Left renal pelvis (tissue), 4 donors: Measurements from ENCODE around the gene ARRDC3. TPM values are rescaled to one million over a fixed set of nuclear protein-coding genes. Genes with fewer than 3 reads are reported as not detected.
"Not testable (repeated sequence)": the region's sequence is repeated elsewhere in the genome, so short reads cannot be mapped to it uniquely, and the experiment has no call there.

Experiments
- DNase-seq, 4 donors: peaks; one replicate each; pipeline ENCODE4 v3.0.0-alpha.2; 2013; ENCODE audit warnings: low read depth in 4 of 4, low spot score in 3 of 4
- polyA plus RNA-seq, 4 donors: library from polyadenylated mRNA; unstranded; fragments of 120-200 nt; gene quantifications; one replicate each; pipeline ENCODE4 v1.2.1, GENCODE V29; 2013; ENCODE audit not compliant: insufficient read length in 4 of 4

ARRDC3 gene
- polyA plus RNA-seq, 4 donors = 78.5 to 198 (median 144) TPM

DNA sequence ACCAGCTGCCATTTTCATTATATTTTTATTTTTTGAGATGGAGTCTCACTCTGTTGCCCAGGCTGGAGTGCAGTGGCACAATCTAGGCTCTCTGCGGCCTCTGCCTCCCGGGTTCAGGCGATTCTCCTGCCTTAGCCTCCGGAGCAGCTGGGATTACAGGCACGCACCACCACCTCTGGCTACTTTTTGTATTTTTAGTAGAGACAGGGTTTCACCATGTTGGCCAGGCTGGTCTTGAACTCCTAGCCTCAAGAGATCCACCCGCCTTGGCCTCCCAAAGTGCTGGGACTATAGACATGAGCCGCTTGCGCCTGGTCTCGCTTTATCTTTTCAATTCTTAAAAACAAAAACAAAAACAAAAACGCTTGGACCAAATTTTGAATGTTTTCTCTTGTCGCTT lies 2.5 kb upstream of the ARRDC3 start:
- DNase-seq = not testable (repeated sequence)

DNA sequence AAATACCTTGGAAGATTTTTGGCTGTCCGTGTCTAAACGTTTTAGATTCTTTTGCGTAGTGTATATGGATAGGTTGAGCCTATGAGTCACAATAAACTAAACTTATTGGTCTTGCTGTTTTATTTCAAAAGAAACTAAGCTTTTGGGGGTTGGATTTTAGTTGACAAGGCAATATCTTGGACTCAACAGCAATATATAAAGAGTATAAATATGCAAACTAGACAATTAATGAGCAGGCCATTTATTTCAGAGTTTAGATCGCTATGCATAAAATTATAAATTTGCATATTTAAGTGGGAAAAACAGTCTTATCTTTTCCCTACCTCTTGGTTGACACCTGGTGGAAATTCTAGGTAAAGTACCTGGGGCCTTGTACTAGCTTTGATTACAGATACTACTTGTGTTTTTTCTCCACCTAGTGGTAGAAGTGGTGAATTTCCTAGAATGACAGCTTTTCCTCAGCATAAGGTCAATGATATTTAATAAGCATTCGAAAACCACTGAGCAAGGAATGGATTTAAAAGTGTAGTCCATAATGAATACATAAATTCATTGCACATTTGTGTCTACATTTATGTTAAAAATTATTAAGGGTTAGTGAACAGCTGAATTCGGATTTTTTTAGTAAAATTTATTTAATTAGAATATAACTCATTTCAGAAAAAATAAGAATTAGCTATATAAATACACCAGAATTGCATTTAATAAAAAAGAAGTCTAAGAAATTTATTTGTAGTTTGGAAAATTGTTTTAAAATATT lies 1.7 kb upstream of the ARRDC3 start:
- peak; percentile 73 to 85 (median 84) for DNase-seq

DNA sequence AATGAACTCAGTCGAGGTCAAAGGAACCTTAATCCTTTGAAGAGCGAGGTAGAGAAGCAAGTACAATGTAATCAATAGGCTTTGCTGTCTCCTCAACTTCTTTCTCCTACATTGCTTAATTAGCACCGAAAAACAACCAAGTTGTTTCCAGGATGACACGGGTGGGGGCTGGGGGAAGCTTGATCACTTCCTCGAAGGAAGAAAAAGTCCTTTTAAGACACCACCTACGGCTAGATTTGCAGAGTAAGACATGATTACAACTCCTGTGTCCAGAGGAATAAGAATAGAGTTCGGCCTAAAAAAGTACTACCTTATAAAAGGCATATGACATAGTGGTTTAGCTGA lies 811 bp upstream of the ARRDC3 start:
- DNase-seq = peak in 1 of 4 donors; percentile 46

DNA sequence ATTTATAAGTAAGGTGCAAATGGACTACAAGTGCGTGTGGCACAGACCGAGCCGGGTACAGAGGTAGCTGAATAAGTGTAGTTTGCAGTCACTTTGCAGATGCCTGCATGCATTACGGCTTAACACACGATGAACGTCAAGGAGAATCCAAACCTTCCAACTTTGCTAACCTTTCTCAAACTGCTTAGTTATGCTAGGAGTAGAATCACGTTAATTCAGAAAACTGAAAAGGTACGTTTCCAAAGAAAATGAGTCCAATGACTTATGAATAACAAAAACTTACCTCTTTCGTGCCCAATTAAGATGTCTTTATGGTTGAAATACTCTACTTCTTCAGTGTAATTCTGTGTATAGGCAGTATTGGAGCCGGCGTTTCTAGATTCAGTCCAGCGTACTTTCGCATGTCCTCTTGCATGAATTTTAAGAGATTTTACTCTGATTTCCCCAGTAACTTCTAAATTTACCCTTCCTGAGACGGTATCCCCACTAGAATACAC lies 539 bp downstream of the ARRDC3 start:
- DNase-seq = peak in 2 of 4 donors; percentile 29 to 59

DNA sequence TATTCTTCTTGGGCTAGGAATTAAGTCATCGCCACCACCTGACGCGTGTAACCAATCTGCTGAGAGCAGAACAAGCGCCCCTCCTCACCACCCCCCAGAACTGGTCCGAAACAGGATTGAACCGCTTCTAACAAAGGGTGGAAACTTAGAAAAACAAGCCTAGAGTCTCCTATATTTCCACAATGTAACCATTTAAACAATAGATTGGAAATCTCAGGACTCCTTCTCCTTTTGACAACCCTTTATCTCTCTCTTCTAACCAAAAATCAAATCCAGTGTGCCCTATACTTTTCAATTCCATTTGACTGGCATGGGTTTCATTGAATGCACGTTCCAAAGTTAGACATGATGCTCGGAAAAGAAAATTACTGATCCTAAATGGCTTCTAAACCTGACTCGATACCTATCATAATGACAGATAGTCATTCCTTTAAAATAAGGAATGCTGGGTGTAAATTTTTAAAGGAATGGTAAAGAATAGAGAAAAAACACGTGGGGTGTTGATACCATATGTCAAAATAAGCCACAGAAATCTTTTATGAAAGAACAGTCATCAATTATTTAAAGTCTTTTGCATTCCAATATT lies 1.2 kb downstream of the ARRDC3 start:
- DNase-seq = peak; percentile 85 to 93 (median 90)

DNA sequence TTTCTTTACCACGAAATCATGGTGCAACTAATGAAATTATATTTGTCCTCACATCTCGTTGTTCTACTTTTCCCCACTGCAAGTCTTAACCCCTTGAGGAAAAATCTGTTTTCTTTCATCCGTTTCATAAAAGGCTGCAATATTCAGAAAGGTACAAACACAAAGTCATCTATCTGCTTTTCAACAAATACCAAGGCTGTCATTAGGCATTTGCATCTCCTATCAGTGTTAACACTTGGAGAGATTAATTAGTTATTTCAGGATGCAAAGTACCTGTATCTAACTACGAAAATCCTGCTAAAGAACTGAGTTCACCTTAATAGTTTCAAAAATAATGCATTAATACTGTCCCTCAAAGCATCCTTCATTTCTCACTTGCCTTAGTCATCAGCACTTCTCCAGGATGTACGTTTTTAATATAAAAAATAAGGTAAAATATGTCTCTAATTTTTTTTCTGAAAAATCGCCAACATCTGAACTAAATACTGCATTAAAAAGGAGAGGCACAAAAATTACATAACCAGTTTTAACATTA lies 1.8 kb downstream of the ARRDC3 start:
- no peak for DNase-seq

DNA sequence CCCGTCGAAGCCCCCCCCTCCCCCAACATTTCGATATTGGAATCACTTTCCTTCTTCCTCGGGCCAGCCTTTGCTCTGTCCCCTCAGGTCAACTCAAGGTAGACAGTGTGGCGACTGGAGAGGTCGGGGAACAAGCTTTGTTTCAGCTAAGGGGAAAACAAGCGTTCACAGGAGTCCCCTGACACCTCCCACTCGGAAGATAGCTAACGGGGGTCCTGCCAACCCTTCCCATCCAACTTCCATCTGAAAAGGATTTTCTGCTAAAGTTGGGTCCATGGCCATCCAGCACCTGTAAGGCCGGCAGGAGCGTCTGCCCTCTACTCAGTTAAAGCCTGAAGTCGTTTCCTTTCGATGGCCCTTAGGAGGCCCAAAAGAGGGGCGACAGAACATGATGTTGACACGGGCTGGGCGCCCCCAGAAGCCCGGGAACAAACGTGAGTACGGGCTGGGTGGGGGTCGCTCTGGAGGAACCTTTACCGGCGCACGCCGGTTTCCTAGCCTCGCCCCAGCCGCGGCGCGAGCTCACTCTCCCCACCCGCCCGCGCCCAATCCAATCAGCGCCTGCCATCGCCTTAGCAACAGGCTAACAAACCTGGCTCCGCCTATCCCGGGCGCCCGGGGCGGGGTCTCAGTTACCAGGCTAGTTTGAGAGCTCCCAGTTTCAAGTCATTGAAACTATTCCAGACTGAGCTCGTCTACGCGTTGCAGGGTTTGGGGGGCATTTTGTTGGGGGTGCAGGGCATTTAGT lies 2.5 kb downstream of the ARRDC3 start:
- peak; percentile 93 to 97 (median 96) for DNase-seq

DNA sequence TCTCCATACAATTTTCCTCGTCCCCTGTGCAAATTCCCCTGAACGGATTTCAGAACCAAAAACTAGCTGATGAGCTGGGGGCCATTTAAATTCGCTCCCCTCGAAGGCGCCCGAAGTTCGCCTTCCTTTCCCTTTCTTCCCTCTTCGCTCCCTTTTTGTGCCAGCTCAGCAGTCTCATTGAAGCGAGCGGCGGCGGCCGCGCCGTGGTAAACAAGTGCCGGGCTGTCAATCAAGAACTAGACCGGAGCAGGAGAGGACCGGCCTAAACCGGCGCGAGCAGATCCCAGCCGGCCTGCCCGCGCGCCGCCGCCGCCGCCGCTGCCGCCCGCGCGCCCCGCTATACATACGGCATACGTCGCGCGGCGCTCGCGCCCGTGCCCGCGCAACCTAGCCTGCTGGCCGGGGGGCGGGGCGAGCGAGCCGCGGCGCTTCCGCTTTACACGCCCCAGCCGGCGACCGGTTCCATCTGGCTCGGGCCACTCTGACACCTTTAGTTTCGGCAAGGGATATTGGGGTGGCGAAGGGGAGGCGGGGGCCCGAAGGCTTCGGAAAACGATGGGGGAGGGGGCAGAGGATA lies 3.1 kb downstream of the ARRDC3 start:
- peak; percentile 89 to 90 (median 90) for DNase-seq

DNA sequence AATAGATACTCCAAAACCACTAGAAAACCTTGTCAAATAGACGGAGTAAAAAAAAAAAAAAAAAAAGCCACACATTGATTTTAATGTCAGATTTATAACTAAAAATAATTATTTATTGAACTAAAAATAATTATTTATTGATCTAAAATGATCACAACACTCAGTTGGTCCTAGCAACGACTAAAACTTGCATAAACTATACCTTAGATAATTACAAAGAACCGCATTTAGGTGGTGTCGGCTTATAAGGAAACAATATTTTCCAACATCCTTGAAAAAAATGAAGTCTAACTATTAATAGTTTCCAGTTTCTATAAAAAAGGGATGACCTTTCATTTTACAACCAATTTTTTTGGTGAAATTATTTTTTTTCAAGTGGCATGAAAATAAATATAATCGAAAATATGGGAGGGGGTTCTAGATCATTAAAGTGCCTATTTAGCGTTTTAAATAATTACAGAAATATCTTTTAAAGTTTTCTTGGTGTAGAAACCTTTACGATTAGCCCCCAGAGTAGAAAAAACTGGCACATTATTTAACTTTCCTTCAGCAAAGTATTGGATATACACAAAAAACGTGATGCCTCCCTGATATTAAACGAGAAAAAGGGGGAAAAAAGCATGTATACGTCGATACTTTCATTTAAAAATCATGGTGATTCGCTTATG lies 3.7 kb downstream of the ARRDC3 start:
- DNase-seq = no peak

DNA sequence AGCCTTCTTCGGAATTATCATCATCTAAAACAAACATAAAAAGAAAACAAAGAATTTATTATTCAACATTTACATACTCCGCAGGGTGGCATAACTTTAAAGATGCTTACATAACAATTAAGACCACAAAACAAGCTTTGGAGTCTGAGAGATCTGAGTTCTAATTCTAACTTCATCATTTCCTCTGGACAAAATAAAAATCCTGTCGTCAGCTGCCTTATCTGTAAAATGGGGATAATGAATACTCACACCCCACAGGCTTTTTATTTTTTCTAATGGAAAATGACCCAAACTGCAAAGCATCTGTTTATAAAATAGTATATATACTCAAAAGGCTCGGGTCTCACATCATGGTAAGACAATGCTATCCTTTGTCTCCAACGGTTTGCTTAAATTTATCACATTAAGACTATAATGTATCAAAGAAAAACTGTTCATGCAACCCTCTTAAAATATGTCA lies 4.3 kb downstream of the ARRDC3 start:
- DNase-seq = peak in 1 of 4 donors; percentile 10

DNA sequence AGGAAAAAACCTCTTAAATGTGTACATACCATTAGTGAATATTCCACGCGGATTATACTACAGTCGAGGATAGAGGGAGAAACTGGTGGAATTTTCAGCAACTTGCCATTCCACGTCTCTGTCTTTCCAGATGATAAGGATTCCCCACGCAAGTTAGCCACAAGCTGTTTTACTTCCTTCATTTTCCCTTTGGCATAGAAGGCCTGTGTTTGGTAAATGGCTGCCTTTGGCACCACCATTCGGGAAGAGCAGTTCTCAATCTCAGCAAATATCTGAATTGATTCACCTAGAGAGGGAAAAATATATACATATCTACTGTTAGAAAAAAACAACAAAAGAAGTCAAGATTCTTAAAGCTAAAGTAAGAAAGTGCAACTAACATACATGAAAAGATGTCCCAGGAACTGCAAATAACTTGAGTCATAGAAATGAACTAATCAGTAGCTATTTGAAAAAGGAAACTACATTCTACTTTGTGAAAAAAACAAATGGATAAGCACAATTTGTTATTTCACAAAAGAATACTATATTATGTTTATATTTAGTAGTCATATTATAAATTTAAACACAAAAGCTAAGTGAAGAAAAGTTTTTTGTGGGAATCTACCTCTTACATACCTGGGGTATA lies 8.1 kb downstream of the ARRDC3 start:
- DNase-seq = no peak

DNA sequence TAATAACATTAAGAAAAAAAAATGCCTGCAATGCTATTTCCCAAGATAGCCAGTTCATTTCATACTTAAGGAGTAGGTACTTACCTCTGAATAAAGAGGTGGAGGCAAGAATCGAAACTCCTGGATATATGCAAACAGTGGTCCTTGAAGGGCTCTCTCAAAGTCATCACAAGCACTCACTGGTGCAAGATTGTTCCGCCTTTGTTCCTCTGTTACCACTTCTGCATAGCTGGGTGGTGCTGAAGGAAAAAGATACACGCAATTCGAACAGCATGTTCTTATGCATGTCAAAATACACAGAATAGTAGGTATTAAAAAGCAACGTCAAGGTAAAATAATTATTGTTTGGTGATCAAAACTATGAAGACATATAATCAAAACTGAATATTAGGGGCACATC lies 9.5 kb downstream of the ARRDC3 start:
- no peak for DNase-seq

DNA sequence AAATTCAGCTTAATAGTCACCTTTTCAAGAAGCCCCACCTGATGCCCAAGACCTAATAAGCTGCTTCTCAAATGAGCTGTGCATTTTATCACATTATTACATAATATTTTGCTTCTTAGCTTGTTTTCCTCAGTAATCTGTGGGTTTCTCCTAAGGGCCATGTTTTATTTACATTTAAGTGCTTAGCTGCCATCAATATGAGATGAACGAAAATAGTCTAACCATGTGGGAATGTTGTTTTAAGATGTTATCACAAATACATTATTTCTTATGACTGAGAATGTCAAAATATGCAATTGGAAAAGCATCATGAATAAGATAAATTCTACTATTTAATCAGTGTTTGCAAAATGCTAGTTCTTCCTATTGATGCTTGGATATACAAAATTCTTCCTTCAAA lies 10.1 kb downstream of the ARRDC3 start:
- no peak for DNase-seq

DNA sequence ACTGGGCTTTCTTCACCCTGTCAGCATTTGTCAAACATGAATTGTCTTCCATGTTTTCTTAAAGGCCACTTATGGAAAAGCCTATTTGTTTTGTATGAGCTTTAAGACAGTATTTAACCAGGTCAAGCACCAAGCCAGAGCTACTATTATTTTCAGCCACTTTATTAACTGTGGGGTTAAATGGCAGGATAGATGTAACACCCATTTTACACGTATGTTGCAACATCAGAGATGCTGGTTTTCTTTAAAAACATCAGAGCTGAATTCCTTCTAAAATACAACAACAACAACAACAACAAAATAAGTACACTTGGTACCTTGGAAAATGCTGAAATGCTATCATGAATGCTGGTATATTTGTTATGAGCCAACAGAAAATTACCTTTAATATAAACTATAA lies 13.6 kb downstream of the ARRDC3 start:
- no peak for DNase-seq

DNA sequence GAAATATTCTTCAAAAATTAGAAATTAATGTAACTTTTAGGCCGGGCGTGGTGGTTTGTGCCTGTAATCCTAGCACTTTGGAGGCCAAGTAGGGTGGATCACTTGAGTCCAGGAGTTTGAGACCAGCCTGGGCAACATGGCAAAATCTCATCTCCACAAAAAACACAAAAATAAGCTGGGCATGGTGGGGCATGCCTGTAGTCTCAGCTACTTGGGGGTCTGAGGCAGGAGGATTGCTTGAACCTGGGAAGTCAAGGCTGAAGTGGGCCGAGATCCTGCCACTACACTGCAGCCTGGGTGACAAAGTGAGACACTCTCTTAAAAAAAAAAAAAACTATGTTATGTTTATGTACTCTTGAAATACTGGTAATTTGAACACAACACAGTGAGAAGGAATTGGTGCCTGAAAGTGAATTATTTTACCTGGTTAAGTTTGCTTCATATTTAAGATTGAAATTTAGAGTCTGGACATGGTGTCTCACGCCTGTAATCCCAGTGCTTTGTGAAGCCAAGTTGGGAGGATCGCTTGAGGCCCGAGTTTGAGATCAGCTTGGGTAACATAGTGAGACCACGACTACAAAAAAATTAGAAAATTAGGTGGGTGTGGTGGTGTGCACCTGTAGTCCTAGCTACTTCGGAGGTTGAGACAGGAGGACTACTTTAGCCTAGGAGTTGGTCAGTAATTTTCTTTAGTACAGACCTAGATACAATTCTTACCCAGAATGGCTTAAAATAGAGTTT lies 15.0 kb downstream of the ARRDC3 start:
- DNase-seq = no peak

DNA sequence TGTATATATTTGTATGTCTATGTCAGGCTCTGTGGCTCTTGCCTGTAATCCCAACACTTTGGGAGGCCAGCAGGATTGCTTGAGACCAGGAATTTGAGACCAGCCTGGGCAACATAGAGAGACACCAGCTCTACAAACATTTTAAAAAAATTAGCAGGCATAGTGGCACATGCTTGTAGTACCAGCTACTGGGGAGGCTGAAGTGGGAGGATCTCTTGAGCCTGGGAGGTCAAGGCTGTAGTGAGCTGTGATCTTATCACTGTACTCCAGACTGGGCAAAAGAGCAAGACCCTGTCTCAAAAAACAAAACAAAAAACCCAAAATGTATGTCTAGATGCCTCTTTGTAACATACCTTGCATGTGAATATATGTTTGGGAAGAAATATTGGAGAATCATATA lies 15.8 kb downstream of the ARRDC3 start:
- no peak for DNase-seq

DNA sequence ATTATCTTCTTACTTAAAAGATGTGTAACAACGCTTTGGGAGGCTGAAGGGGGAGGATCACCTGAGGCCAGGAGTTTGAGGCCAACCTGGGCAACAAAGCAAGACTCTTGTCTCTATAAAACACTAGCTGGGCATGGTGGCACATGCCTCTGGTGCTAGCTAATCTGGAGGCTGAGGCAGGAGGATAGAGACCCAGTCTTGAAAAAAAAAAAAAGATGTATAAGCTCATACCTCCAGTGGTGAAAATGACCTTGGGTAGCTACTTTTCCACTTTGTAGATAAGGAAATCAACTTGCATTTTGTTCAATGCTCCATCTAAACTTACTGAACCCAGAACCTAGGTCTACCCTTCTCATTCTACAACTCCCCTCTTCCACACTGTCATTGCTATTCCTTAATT lies 16.6 kb downstream of the ARRDC3 start:
- DNase-seq = no peak

DNA sequence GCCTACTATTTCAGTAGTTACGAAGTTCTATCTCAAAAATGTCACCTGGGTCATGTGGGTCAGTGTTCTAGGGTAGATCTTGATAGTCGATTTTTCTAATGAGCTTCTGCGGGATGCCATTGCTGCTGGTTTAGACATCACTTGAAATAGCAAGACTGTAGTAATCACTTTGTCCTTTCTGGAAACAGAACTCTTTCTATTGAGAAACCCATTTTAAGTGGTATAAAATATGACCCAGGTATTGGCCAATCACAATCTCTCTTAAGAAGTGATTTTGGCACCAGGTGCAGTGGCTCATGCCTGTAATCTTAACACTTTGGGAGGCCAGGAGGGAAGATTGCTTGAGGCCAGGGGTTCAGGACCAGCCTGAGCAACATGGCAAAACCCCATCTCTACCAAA lies 17.6 kb downstream of the ARRDC3 start:
- DNase-seq = no peak

DNA sequence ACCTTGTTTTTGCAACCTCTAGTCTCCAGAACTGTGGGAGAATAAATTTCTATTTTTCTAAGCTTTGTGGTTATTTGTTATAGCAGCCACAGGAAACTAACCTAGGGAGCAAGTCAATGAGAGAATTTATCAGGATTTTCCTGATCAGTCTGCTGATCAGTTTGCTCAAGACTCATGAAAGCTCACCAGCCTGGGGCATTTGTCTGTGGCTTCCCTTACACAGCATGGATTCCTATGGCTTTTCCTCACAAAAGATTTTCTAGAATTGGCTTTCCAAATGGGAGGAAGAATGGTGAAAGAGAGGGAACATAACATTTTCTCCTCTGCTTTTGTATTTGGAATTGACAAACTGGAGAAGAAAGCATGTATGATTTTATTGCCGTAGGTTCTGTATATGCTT lies 20.2 kb downstream of the ARRDC3 start:
- no peak for DNase-seq
